ENCODE data around the gene FIBP. TPM values are rescaled to one million over a fixed set of nuclear protein-coding genes. Genes with fewer than 3 reads are reported as not detected.
A peak's percentile ranks its signal among the peaks of the same experiment; 100 is the strongest.

Gene FIBP
- polyA plus RNA-seq, 1 experiment = 126 TPM

DNA sequence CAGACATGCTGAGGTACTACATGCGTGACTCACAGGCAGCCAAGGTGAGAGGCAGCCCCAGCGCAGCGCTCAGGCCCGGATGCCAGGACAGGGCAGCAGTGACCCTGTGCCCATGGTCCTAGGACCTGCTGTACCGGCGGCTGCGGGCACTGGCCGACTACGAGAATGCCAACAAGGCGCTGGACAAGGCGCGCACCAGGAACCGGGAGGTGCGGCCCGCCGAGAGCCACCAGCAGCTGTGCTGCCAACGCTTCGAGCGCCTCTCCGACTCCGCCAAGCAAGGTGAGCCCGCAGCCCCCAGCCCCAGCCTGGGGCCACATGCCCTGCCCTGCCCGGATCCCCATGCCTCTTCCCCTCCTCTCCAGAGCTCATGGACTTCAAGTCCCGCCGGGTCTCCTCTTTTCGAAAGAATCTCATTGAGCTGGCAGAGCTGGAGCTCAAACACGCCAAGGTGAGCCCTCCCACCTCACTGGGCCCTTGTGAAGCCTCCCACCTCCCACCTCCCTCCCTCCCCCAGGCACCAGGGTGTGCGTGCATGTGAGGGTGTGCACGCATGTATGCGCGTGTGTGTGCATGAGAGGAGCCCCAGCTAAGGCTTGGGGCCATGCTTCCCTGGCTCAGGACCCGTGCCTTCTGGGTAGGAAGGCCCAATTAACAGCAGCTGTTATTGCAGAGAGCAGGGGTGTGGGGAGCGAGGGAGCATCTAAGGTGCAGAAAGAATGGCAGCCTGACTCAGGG, 35.6 kb downstream of the FIBP start:
- POLR2A ChIA-PET = interaction anchor here (0.6 to 1.3 kb wide), 8 partner anchors 19 to 416 kb away, joined by 3 to 8 read pairs (median 3); partner anchors contain the start of genes FIBP, PCNX3, RAB1B and SNX32
- Histone ChIP-seq H3K4me3 (ENCODE audit: low read depth, low read length) (no peak overlapping the region), H3K27me3 (ENCODE audit: control insufficient read depth, insufficient read depth, low read length) (no peaks in the 10 kb centered on the region), H3K27ac (ENCODE audit: low read depth, low read length) (no peak overlapping the region), H3K9me3 (ENCODE audit: control insufficient read depth, insufficient read depth, low read length) (peaks cover 18% of the 10 kb centered on the region; the same call in 1 of the 2 replicates)
- TF ChIP-seq, protein P1, sequence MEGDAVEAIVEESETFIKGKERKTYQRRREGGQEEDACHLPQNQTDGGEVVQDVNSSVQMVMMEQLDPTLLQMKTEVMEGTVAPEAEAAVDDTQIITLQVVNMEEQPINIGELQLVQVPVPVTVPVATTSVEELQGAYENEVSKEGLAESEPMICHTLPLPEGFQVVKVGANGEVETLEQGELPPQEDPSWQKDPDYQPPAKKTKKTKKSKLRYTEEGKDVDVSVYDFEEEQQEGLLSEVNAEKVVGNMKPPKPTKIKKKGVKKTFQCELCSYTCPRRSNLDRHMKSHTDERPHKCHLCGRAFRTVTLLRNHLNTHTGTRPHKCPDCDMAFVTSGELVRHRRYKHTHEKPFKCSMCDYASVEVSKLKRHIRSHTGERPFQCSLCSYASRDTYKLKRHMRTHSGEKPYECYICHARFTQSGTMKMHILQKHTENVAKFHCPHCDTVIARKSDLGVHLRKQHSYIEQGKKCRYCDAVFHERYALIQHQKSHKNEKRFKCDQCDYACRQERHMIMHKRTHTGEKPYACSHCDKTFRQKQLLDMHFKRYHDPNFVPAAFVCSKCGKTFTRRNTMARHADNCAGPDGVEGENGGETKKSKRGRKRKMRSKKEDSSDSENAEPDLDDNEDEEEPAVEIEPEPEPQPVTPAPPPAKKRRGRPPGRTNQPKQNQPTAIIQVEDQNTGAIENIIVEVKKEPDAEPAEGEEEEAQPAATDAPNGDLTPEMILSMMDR (IDR thresholded peaks at IDR 0.05; ENCODE audit: low read depth, low read length) = no peak
- DNase-seq (ENCODE audit: low read depth, low spot score) = no peak
- CTCF ChIA-PET = interaction anchor here (0.6 kb wide), 1 partner anchor 13 kb away, joined by 3 read pairs; no protein-coding TSS in a partner anchor

DNA sequence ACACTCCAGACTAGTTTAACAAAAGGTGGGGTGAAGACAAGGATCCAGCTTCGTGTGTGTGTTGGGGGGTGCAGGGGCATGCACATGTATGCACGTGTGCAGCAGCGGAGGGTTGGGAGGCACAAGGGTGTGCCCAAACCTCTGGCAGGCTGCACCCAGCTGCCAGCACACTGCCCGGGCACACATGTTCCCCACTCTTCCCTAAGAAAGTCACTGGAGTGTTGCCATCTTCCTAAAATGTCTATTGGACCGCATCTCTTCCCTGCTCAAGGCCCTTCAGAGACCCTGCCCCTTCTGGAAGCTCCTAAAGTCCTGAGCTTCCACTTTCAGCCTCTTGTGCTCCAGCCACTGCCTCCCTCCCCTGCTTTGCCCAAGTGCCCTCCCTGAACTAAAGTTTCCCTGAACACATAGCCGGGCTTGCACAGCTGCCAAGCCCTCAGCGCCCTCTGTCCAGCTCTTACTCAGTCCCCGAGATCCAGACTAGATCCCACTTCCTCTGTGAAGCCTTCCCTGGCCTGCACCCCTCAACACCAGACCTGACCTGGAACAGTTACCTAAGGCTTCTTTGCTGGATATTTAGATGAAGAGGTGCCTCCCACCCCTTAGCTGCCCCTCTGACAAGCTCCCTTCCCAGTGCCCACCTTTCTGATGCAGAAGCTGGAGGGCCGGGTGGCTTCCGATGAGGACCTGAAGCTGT, 36.3 kb downstream of the FIBP start:
- CTCF ChIA-PET = interaction anchor here (0.6 to 1.0 kb wide), 3 partner anchors 14 to 120 kb away, joined by 3 to 5 read pairs (median 5); partner anchors contain the start of gene FIBP
- TF ChIP-seq, protein P1 (IDR thresholded peaks at IDR 0.05; ENCODE audit: low read depth, low read length) = no peak
- DNase-seq (ENCODE audit: low read depth, low spot score) = no peak
- Histone ChIP-seq H3K9me3 (ENCODE audit: control insufficient read depth, insufficient read depth, low read length) (peaks cover 18% of the 10 kb centered on the region; the same call in 1 of the 2 replicates), H3K4me3 (ENCODE audit: low read depth, low read length) (no peak overlapping the region), H3K27me3 (ENCODE audit: control insufficient read depth, insufficient read depth, low read length) (no peaks in the 10 kb centered on the region), H3K27ac (ENCODE audit: low read depth, low read length) (no peak overlapping the region)
- POLR2A ChIA-PET = interaction anchor here (0.6 to 5.0 kb wide), 9 partner anchors 7 to 237 kb away, joined by 3 to 40 read pairs (median 5); partner anchors contain the start of genes CCDC85B, CFL1, FIBP and MUS81

DNA sequence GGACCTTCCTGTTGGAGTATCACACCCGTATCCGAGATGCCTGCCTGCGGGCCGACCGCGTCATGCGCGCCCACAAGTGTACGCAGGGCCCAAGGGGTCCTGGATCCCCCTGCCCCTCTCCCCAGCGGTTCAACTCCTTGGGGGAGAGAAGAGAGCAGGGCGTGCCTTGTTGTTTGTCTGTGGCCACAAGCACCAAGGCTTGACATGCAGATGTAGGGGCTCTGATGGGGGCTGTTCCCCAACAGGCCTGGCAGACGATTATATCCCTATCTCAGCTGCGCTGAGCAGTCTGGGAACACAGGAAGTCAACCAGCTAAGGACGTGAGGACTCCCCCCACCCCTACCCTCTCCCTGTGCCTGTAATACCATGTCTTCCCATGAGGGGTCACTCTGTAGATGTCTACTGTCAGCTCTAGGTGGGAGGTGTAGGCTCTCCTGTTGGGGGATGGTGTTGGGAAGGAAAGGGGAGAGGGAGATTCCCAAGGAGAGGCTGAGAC, 37.1 kb downstream of the FIBP start:
- H3K9me3 ChIP-seq (ENCODE audit: control insufficient read depth, insufficient read depth, low read length) = peaks cover 18% of the 10 kb centered on the region; the same call in 1 of the 2 replicates
- POLR2A ChIA-PET = interaction anchor here (1.2 to 5.0 kb wide), 5 partner anchors 8 to 40 kb away, joined by 3 to 40 read pairs (median 6); partner anchors contain the start of genes CCDC85B, CFL1, MUS81 and SNX32
- TF ChIP-seq, protein P1 (IDR thresholded peaks at IDR 0.05; ENCODE audit: low read depth, low read length) = peak; percentile 58
- CTCF ChIA-PET = interaction anchor here (0.6 to 1.0 kb wide), 2 partner anchors 37 to 121 kb away, joined by 5 read pairs; partner anchors contain the start of gene FIBP
- no peak for DNase-seq (ENCODE audit: low read depth, low spot score)
- no peak overlapping the region for H3K27ac ChIP-seq (ENCODE audit: low read depth, low read length)
- no peak overlapping the region for H3K4me3 ChIP-seq (ENCODE audit: low read depth, low read length)
- H3K27me3 ChIP-seq (ENCODE audit: control insufficient read depth, insufficient read depth, low read length) = no peaks in the 10 kb centered on the region

DNA sequence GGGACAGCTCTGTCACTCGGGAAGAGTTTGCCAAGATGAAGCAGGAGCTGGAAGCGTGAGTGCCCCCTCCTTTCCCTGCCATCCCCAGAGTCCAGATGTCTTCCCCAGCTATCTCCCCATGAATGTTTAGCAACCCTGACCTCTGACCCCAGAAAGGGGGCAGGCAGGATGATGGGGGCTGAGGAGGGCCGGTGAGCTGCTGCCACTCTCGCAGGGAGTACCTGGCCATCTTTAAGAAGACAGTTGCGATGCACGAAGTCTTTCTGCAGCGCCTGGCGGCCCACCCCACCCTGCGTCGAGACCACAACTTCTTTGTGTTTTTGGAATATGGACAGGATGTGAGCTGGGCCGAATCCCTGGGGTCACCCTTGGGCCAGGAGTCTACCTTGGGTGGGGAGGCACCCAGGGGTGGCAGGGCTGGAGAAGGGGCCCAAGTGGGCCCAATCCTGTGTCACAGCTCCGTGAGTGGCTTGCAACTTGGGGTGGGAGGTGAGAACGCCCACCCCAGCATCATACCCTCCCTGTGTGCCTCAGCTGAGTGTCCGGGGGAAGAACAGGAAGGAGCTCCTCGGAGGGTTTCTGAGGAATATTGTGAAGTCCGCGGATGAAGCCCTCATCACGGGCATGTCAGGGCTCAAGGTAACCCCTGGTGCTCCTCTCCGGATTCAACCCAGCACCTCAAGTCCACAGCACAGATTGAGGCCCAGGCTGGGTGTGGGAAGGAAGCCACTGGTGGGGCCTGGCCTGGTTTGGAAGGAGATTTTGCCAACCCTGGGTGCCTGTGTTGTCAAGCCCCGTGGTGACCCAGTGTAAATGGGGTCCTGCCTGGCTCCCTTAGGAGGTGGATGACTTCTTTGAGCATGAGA, 37.8 kb downstream of the FIBP start:
- Histone ChIP-seq H3K27me3 (ENCODE audit: control insufficient read depth, insufficient read depth, low read length) (no peaks in the 10 kb centered on the region), H3K4me3 (ENCODE audit: low read depth, low read length) (no peak overlapping the region), H3K27ac (ENCODE audit: low read depth, low read length) (no peak overlapping the region), H3K9me3 (ENCODE audit: control insufficient read depth, insufficient read depth, low read length) (peaks cover 18% of the 10 kb centered on the region; the same call in 1 of the 2 replicates)
- ChIA-PET POLR2A (interaction anchor here (0.8 to 5.0 kb wide), 6 partner anchors 9 to 138 kb away, joined by 3 to 40 read pairs (median 6); partner anchors contain the start of genes CFL1, MUS81 and SNX32), CTCF (interaction anchor here (0.6 to 1.9 kb wide), 2 partner anchors 34 to 136 kb away, joined by 3 to 9 read pairs; no protein-coding TSS in a partner anchor)
- TF ChIP-seq, protein P1 (IDR thresholded peaks at IDR 0.05; ENCODE audit: low read depth, low read length) = no peak
- DNase-seq (ENCODE audit: low read depth, low spot score) = no peak

Data from AG04450 (cell line).